ENCODE measurements around the gene HYAL3. TPM values are rescaled to one million over a fixed set of nuclear protein-coding genes. Genes with fewer than 3 reads are reported as not detected.

The HYAL3 gene
- total RNA-seq, 2 experiments from 2014 or later, result 2.7 to 3.5 TPM

DNA sequence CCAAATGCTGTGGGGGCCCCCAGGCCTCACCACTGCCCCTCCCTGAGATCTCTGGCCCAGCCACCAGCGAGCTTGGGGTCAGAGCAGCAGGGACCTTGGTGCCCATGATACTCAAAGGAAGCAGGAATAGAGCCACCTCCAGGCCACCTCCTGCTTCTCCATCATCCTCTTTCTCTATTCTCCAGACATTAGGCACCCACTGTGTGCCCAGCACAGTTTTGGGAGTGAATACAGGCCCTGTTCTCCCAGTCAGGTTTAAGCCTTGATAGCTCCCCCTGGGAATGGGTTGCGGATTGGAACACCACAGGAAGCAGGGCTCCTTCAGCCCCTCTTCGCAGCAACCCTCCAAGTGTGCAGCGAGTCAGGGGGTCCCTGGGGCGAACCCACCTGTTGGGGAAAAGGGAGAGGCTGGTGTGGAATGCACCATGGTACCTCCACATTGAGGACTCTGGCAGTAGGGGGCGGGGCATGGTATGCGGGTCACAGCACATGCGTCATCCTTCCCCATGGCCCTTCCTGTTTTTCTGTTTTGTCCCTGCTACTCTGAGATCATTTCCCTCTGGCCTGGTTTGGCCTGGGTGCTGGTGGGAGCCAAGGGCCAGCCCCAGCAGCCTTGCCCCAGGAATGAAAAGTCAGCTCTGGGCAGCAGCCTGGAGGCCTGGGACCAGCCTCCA is 44.5 kb downstream of the HYAL3 start:
- peaks cover 6% of the 10 kb centered on the region; the same call in 1 of the 2 replicates for H3K79me2 ChIP-seq (ENCODE audit: insufficient read depth, low read depth, low read length)
- ChIA-PET CTCF (ENCODE audit: unreplicated experiment) (no interaction called here), POLR2A (no interaction called here)
- H3K4me2 ChIP-seq (ENCODE audit: low read length), result no peak overlapping the region
- no peak for TF ChIP-seq EZH2phosphoT487 (IDR thresholded peaks at IDR 0.05; ENCODE audit: borderline replicate concordance, low read depth, low read length)
- TF ChIP-seq, protein P1, sequence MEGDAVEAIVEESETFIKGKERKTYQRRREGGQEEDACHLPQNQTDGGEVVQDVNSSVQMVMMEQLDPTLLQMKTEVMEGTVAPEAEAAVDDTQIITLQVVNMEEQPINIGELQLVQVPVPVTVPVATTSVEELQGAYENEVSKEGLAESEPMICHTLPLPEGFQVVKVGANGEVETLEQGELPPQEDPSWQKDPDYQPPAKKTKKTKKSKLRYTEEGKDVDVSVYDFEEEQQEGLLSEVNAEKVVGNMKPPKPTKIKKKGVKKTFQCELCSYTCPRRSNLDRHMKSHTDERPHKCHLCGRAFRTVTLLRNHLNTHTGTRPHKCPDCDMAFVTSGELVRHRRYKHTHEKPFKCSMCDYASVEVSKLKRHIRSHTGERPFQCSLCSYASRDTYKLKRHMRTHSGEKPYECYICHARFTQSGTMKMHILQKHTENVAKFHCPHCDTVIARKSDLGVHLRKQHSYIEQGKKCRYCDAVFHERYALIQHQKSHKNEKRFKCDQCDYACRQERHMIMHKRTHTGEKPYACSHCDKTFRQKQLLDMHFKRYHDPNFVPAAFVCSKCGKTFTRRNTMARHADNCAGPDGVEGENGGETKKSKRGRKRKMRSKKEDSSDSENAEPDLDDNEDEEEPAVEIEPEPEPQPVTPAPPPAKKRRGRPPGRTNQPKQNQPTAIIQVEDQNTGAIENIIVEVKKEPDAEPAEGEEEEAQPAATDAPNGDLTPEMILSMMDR (conservative IDR thresholded peaks at IDR 0.05; ENCODE audit: low read length), result no peak
- peaks cover 88% of the 10 kb centered on the region for H3K36me3 ChIP-seq (ENCODE audit: insufficient read depth, low read length)
- H3K9me2 ChIP-seq (ENCODE audit: insufficient read depth, low read length), result no peaks in the 10 kb centered on the region
- no peak overlapping the region for H2AFZ ChIP-seq (ENCODE audit: low read length)
- H3K27ac ChIP-seq (ENCODE audit: low read depth, low read length, poor library complexity, severe bottlenecking), result no peak overlapping the region
- DNase-seq (ENCODE audit: low spot score), result no peak
- H3K4me1 ChIP-seq (ENCODE audit: insufficient read depth, low read length, poor library complexity, severe bottlenecking), result peaks cover 5% of the 10 kb centered on the region
- H3K9me3 ChIP-seq (ENCODE audit: low read length), result no peaks in the 10 kb centered on the region
- no peak overlapping the region for H3K4me3 ChIP-seq (ENCODE audit: low read depth, low read length, poor library complexity, severe bottlenecking)
- intact Hi-C loops (cut with micrococcal nuclease; ENCODE audit: unreplicated experiment), result no loop called here
- no peaks in the 10 kb centered on the region for H4K20me1 ChIP-seq (ENCODE audit: insufficient read depth, low read length)
- no TSS peak for BruUV-seq (replicated peaks)

DNA sequence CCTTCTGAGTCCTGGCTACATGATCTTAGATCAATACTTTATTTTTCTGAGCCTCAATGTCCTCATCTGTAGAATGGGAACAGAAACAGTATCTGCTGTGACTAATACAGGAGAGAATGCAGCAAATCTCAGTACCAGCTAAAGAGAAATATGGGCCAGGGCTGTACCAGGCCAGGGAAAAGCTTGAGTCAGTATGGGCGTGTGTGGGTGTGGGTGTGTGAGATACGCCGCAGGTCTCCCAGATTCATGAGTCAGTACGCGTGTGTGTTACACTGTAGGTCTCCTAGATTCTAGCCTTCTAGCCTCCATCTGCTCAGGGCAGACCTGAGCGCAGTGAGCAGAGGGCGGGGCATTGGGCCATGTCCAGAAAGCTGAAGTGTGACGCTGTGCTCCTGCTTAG is 48.0 kb downstream of the HYAL3 start:
- intact Hi-C loops (cut with micrococcal nuclease; ENCODE audit: unreplicated experiment), result no loop called here
- no peaks in the 10 kb centered on the region for H3K9me2 ChIP-seq (ENCODE audit: insufficient read depth, low read length)
- TF ChIP-seq, protein P1 (conservative IDR thresholded peaks at IDR 0.05; ENCODE audit: low read length), result no peak
- TF ChIP-seq EZH2phosphoT487 (IDR thresholded peaks at IDR 0.05; ENCODE audit: borderline replicate concordance, low read depth, low read length), result no peak
- H3K27ac ChIP-seq (ENCODE audit: low read depth, low read length, poor library complexity, severe bottlenecking), result no peak overlapping the region
- H3K4me3 ChIP-seq (ENCODE audit: low read depth, low read length, poor library complexity, severe bottlenecking), result no peak overlapping the region
- peaks cover 29% of the 10 kb centered on the region for H3K4me1 ChIP-seq (ENCODE audit: insufficient read depth, low read length, poor library complexity, severe bottlenecking)
- ChIA-PET CTCF (ENCODE audit: unreplicated experiment) (interaction anchor here (0.6 kb wide), 1 partner anchor 9 kb away, joined by 3 read pairs; no protein-coding TSS in a partner anchor), POLR2A (no interaction called here)
- BruUV-seq (replicated peaks), result no TSS peak
- no peak overlapping the region for H3K4me2 ChIP-seq (ENCODE audit: low read length)
- no peak overlapping the region for H2AFZ ChIP-seq (ENCODE audit: low read length)
- H3K9me3 ChIP-seq (ENCODE audit: low read length), result no peaks in the 10 kb centered on the region
- H3K79me2 ChIP-seq (ENCODE audit: insufficient read depth, low read depth, low read length), result peaks cover 39% of the 10 kb centered on the region
- peaks cover 5% of the 10 kb centered on the region; the same call in 1 of the 2 replicates for H4K20me1 ChIP-seq (ENCODE audit: insufficient read depth, low read length)
- DNase-seq (ENCODE audit: low spot score), result no peak
- peaks cover 74% of the 10 kb centered on the region for H3K36me3 ChIP-seq (ENCODE audit: insufficient read depth, low read length)

DNA sequence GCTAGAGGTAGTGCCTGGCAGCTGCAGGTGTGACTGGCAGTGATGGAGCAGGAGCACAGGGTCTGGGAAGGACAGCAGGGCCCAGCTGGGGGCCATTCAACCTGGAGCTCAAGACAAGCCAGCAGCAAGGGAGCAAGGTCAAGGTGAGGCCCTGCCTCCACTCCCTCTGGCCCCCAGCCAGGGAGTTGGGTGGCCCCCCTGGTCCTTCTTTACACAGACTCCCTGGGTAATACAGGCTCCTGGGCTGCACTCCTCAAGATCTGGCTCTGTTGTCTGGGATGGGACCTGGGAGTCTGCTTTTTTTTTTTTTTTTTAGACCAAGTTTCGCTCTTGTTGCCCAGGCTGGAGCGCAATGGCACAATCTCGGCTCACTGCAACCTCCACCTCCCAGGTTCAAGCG is 48.7 kb downstream of the HYAL3 start:
- intact Hi-C loops (cut with micrococcal nuclease; ENCODE audit: unreplicated experiment), result no loop called here
- BruUV-seq (replicated peaks), result no TSS peak
- no peaks in the 10 kb centered on the region for H3K9me2 ChIP-seq (ENCODE audit: insufficient read depth, low read length)
- peaks cover 70% of the 10 kb centered on the region for H3K36me3 ChIP-seq (ENCODE audit: insufficient read depth, low read length)
- H3K79me2 ChIP-seq (ENCODE audit: insufficient read depth, low read depth, low read length), result peaks cover 39% of the 10 kb centered on the region
- ChIA-PET CTCF (ENCODE audit: unreplicated experiment) (interaction anchor here (0.6 kb wide), 1 partner anchor 9 kb away, joined by 3 read pairs; no protein-coding TSS in a partner anchor), POLR2A (interaction anchor here (0.6 kb wide), 3 partner anchors 13 to 742 kb away, joined by 3 to 4 read pairs (median 3); no protein-coding TSS in a partner anchor)
- H3K4me2 ChIP-seq (ENCODE audit: low read length), result no peak overlapping the region
- no peak overlapping the region for H3K4me3 ChIP-seq (ENCODE audit: low read depth, low read length, poor library complexity, severe bottlenecking)
- H4K20me1 ChIP-seq (ENCODE audit: insufficient read depth, low read length), result peaks cover 5% of the 10 kb centered on the region; the same call in 1 of the 2 replicates
- no peaks in the 10 kb centered on the region for H3K9me3 ChIP-seq (ENCODE audit: low read length)
- H2AFZ ChIP-seq (ENCODE audit: low read length), result no peak overlapping the region
- H3K27ac ChIP-seq (ENCODE audit: low read depth, low read length, poor library complexity, severe bottlenecking), result no peak overlapping the region
- H3K4me1 ChIP-seq (ENCODE audit: insufficient read depth, low read length, poor library complexity, severe bottlenecking), result peaks cover 36% of the 10 kb centered on the region
- no peak for TF ChIP-seq EZH2phosphoT487 (IDR thresholded peaks at IDR 0.05; ENCODE audit: borderline replicate concordance, low read depth, low read length)
- TF ChIP-seq, protein P1 (conservative IDR thresholded peaks at IDR 0.05; ENCODE audit: low read length), result no peak
- no peak for DNase-seq (ENCODE audit: low spot score)
